WTC11 (cell line): ENCODE results near the gene GPR39. TPM values are rescaled to one million over a fixed set of nuclear protein-coding genes. Genes with fewer than 3 reads are reported as not detected.

Experiments used
- ATAC-seq: fragments of 200-7000 bp; cut with Tn5 transposase; 2 replicates; pipeline ENCODE4 v1.10.0; 2021; ENCODE audit warnings: mild to moderate bottlenecking, moderate library complexity
- CTCF ChIA-PET: fragments of 300-600 bp; sonication (Branson Sonifier 250); formaldehyde crosslinking; loops from one replicate; lab custom pipeline; 2021; ENCODE audit warnings: antibody characterized with exemption; lab: Charles Lee
- POLR2A ChIA-PET: fragments of 350-600 bp; sonication (Branson Sonifier 250); formaldehyde crosslinking; loops from one replicate; lab custom pipeline; 2021; ENCODE audit warnings: antibody characterized with exemption; lab: Charles Lee
- DNase-seq: peaks from one replicate; pipeline ENCODE4 v3.0.0; 2021; ENCODE audit warnings: low spot score
- H3K27ac Mint-ChIP-seq: 2 replicates; pipeline ENCODE4 v1.8.0; 2021; ENCODE audit warnings: mixed read lengths
- H3K27me3 Mint-ChIP-seq: 2 replicates; pipeline ENCODE4 v1.8.0; 2021; ENCODE audit warnings: low read depth, mild to moderate bottlenecking, moderate library complexity, mixed read lengths
- H3K36me3 Mint-ChIP-seq: 2 replicates; pipeline ENCODE4 v1.8.0; 2021; ENCODE audit warnings: mixed read lengths
- H3K4me1 Mint-ChIP-seq: 2 replicates; pipeline ENCODE4 v1.8.0; 2022; ENCODE audit warnings: mixed read lengths
- H3K4me3 Mint-ChIP-seq: 2 replicates; pipeline ENCODE4 v1.8.0; 2021; ENCODE audit warnings: mild to moderate bottlenecking, moderate library complexity, mixed read lengths
- H3K9me3 Mint-ChIP-seq: 2 replicates; pipeline ENCODE4 v1.8.0; 2021; ENCODE audit warnings: mixed read lengths
- MLX ChIP-seq: sonication (generic); formaldehyde crosslinking; IDR thresholded peaks from 2 replicates; pipeline ENCODE4 v1.8.1; 2023; ENCODE audit warnings: mild to moderate bottlenecking, missing genetic modification reagents, moderate library complexity
- NFE2L1 ChIP-seq: sonication (generic); formaldehyde crosslinking; IDR thresholded peaks from 2 replicates; pipeline ENCODE4 v1.8.1; 2023; ENCODE audit warnings: missing genetic modification reagents
- NR3C1 ChIP-seq: sonication (generic); formaldehyde crosslinking; conservative IDR thresholded peaks from 2 replicates; pipeline ENCODE4 v1.8.1; 2023; ENCODE audit warnings: low read depth, mild to moderate bottlenecking, missing genetic modification reagents
- OVOL2 ChIP-seq: fragments of 250-450 bp; sonication (Bioruptor Pico); IDR thresholded peaks from 2 replicates; pipeline ENCODE4 v1.9.0; 2021; ENCODE audit warnings: mild to moderate bottlenecking, borderline replicate concordance
- SMAD3 ChIP-seq: sonication (generic); formaldehyde crosslinking; IDR thresholded peaks from 2 replicates; pipeline ENCODE4 v1.8.0; 2022; ENCODE audit warnings: missing genetic modification reagents, mild to moderate bottlenecking, borderline replicate concordance
- ZNF532 ChIP-seq: fragments of 250-450 bp; sonication (Bioruptor Pico); IDR thresholded peaks from 2 replicates; pipeline ENCODE4 v1.9.0; 2021; ENCODE audit warnings: mild to moderate bottlenecking, borderline replicate concordance
- total RNA-seq: library from RNA; stranded (reverse); gene quantifications from 3 replicates; pipeline ENCODE4 v1.2.3, GENCODE V29; 2021
- TF ChIP-seq, protein P1 (sequence below): sonication (generic); formaldehyde crosslinking; IDR thresholded peaks from 2 replicates; pipeline ENCODE4 v1.8.1; 2023; ENCODE audit warnings: mild to moderate bottlenecking, moderate library complexity, missing genetic modification reagents
- TF ChIP-seq, protein P2 (sequence below): fragments of 200-600 bp; IDR thresholded peaks from 2 replicates; pipeline ENCODE4 v1.8.0; 2022; ENCODE audit warnings: antibody characterized with exemption

The GPR39 gene
- total RNA-seq, 1 experiment from 2014 or later, result 0.74 TPM

DNA sequence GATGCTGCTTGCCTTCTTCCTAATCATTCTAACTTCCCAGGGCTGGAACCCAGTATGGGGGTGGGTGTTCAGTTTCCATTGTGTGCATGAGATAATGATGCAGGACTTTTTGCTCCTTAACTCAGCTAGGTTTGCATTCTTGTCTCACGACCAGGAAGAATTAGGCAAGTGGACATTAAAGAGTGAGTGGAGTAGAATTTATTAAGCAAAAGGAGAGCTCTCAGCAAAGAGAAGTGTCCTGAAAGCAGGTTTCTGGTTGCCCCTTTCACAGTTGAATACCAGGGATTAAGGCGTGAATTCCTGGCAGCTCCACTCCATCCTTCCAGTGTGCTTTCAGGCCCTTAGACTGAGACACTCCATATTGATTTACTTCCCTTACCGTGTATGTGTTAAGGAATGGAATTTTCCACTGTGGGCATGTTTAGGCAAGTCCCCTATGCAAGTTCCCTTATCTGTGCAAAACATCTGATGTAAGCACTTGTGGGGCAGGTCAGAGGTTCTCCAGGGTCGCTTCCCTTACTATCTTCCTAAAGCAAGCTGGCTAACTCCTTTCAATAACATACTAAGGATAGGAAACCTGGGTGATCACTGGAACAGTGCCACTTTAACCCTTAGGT is 126.5 kb downstream of the GPR39 start (continued):
- TF ChIP-seq MLX (no peak), NFE2L1 (no peak), NR3C1 (CRISPR knock-in tag) (no peak), ZNF532 (no peak), SMAD3 (no peak)
- TF ChIP-seq, protein P1, sequence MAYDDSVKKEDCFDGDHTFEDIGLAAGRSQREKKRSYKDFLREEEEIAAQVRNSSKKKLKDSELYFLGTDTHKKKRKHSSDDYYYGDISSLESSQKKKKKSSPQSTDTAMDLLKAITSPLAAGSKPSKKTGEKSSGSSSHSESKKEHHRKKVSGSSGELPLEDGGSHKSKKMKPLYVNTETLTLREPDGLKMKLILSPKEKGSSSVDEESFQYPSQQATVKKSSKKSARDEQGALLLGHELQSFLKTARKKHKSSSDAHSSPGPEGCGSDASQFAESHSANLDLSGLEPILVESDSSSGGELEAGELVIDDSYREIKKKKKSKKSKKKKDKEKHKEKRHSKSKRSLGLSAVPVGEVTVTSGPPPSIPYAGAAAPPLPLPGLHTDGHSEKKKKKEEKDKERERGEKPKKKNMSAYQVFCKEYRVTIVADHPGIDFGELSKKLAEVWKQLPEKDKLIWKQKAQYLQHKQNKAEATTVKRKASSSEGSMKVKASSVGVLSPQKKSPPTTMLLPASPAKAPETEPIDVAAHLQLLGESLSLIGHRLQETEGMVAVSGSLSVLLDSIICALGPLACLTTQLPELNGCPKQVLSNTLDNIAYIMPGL (CRISPR knock-in tag), result no peak
- TF ChIP-seq, all 79 proteins: peak for 0

GRCh38 chr2:132544006-132544630 is 127.5 kb downstream of the GPR39 start:
- DNase-seq, result no peak
- CTCF ChIA-PET, result no interaction called here
- H3K27ac Mint-ChIP-seq, result no peak overlapping the region

GRCh38 chr2:132547090-132547687 is 130.6 kb downstream of the GPR39 start:
- CTCF ChIA-PET, result interaction anchor here (0.5 to 2.3 kb wide), 27 partner anchors 9 to 627 kb away, joined by 3 to 37 read pairs (median 4); partner anchors contain the start of gene LYPD1
- ATAC-seq (peak; percentile 60), DNase-seq (peak; percentile 69)
- H3K36me3 Mint-ChIP-seq, result peaks cover 34% of the 10 kb centered on the region
- H3K9me3 Mint-ChIP-seq, result peaks cover 33% of the 10 kb centered on the region
- peaks cover 3% of the 10 kb centered on the region; the same call in 1 of the 2 replicates for H3K27me3 Mint-ChIP-seq
- no peak overlapping the region for H3K27ac Mint-ChIP-seq
- no peak overlapping the region for H3K4me3 Mint-ChIP-seq
- POLR2A ChIA-PET, result no interaction called here
- TF ChIP-seq, protein P2, sequence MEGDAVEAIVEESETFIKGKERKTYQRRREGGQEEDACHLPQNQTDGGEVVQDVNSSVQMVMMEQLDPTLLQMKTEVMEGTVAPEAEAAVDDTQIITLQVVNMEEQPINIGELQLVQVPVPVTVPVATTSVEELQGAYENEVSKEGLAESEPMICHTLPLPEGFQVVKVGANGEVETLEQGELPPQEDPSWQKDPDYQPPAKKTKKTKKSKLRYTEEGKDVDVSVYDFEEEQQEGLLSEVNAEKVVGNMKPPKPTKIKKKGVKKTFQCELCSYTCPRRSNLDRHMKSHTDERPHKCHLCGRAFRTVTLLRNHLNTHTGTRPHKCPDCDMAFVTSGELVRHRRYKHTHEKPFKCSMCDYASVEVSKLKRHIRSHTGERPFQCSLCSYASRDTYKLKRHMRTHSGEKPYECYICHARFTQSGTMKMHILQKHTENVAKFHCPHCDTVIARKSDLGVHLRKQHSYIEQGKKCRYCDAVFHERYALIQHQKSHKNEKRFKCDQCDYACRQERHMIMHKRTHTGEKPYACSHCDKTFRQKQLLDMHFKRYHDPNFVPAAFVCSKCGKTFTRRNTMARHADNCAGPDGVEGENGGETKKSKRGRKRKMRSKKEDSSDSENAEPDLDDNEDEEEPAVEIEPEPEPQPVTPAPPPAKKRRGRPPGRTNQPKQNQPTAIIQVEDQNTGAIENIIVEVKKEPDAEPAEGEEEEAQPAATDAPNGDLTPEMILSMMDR, result peak; percentile 72
- TF ChIP-seq, protein P1 (CRISPR knock-in tag), result no peak
- H3K4me1 Mint-ChIP-seq, result peaks cover 24% of the 10 kb centered on the region

More at GRCh38 chr2:132544006-132544630, 127.5 kb downstream of the GPR39 start:
- TF ChIP-seq OVOL2 (CRISPR knock-in tag), result no peak
- TF ChIP-seq, all 79 proteins: peak for 0
- peaks cover 28% of the 10 kb centered on the region for H3K9me3 Mint-ChIP-seq
- POLR2A ChIA-PET, result no interaction called here
- H3K4me3 Mint-ChIP-seq, result no peak overlapping the region
- H3K36me3 Mint-ChIP-seq, result peaks cover 30% of the 10 kb centered on the region
- ATAC-seq, result no peak
- no peaks in the 10 kb centered on the region; the same call in 1 of the 2 replicates for H3K27me3 Mint-ChIP-seq
- H3K4me1 Mint-ChIP-seq, result peaks cover 25% of the 10 kb centered on the region
